ENCODE data around the gene PLEKHD1.

GRCh38 chr14:69501423-69501838, 16.9 kb downstream of the PLEKHD1 start:
- TF ChIP-seq TCF7L2 (IDR thresholded peaks at IDR 0.05; ENCODE audit: low read depth, low read length): no peak
- no peak for TF ChIP-seq ZNF232 (CRISPR knock-in tag; IDR thresholded peaks at IDR 0.05)
- TF ChIP-seq TAF1 (IDR thresholded peaks at IDR 0.05; ENCODE audit: control insufficient read depth, extremely low read depth, insufficient read depth, low read length, severe bottlenecking): no peak
- no peak for TF ChIP-seq CTCF (IDR thresholded peaks at IDR 0.05 in 2 of 3, conservative IDR thresholded peaks at IDR 0.05 in 1 of 3; ENCODE audit: insufficient read depth in 2 of 3, low read depth in 1 of 3, low read length in 3 of 3)
- no peak for TF ChIP-seq HCFC1 (IDR thresholded peaks at IDR 0.05; ENCODE audit: low read depth, low read length)
- TF ChIP-seq SRSF7 (optimal IDR thresholded peaks at IDR 0.05; ENCODE audit: low read depth, low read length): no peak
- TF ChIP-seq ZNF274 (IDR thresholded peaks at IDR 0.05; ENCODE audit: borderline replicate concordance, low read depth, low read length): no peak
- no peak for TF ChIP-seq POLR2A (conservative IDR thresholded peaks at IDR 0.05)
- TF ChIP-seq EZH2 (IDR thresholded peaks at IDR 0.05; ENCODE audit: borderline replicate concordance, low read depth, low read length): no peak
- no peak for TF ChIP-seq FOS (IDR thresholded peaks at IDR 0.05; ENCODE audit: extremely low read depth, insufficient read length)
- no peak for TF ChIP-seq GABPA (tag; conservative IDR thresholded peaks at IDR 0.05; ENCODE audit: low read depth)
- TF ChIP-seq USF2 (CRISPR knock-in tag; IDR thresholded peaks at IDR 0.05): no peak
- no peak for TF ChIP-seq THAP7 (CRISPR knock-in tag; IDR thresholded peaks at IDR 0.05)
- TF ChIP-seq SAFB2 (IDR thresholded peaks at IDR 0.05; ENCODE audit: borderline replicate concordance, low read depth, low read length, severe bottlenecking): no peak

Data from K562 (cell line).